Trophoblast cell (in vitro differentiated cells and primary cell): ENCODE data around the gene ATG7.

ENCODE experiments used
- DNase-seq, 2 donors: peaks; one replicate each; pipeline ENCODE4 v3.0.0-alpha.2; 2016
- H2AFZ ChIP-seq: 2 replicates; pipeline ENCODE4 v1.6.1; 2013; ENCODE audit warnings: low read length, moderate library complexity, mild to moderate bottlenecking; ENCODE audit not compliant: insufficient read depth, poor library complexity
- H2AK5ac ChIP-seq: 2 replicates; pipeline ENCODE4 v1.6.1; 2013; ENCODE audit warnings: mild to moderate bottlenecking, low read length
- H2BK120ac ChIP-seq: 2 replicates; pipeline ENCODE4 v1.6.1; 2013; ENCODE audit warnings: low read length, mild to moderate bottlenecking, moderate library complexity; ENCODE audit not compliant: insufficient read depth, poor library complexity
- H2BK12ac ChIP-seq: 2 replicates; pipeline ENCODE4 v1.6.1; 2013; ENCODE audit warnings: mild to moderate bottlenecking, low read length, moderate library complexity
- H2BK5ac ChIP-seq: 2 replicates; pipeline ENCODE4 v1.6.1; 2013; ENCODE audit warnings: low read length, low read depth, moderate library complexity, mild to moderate bottlenecking; ENCODE audit not compliant: poor library complexity
- H3K14ac ChIP-seq: 2 replicates; pipeline ENCODE4 v1.6.1; 2013; ENCODE audit warnings: mild to moderate bottlenecking, low read length
- H3K18ac ChIP-seq: 2 replicates; pipeline ENCODE4 v1.6.1; 2013; ENCODE audit warnings: mild to moderate bottlenecking, low read length
- H3K23ac ChIP-seq: 2 replicates; pipeline ENCODE4 v1.6.1; 2013; ENCODE audit warnings: low read length
- H3K27ac ChIP-seq: 2 replicates; pipeline ENCODE4 v1.5.1; 2013; ENCODE audit warnings: low read depth, mild to moderate bottlenecking, inconsistent platforms, low read length, moderate library complexity
- H3K27me3 ChIP-seq: 2 replicates; pipeline ENCODE4 v1.6.1; 2013; ENCODE audit warnings: inconsistent platforms, mild to moderate bottlenecking, low read length, moderate library complexity; ENCODE audit not compliant: insufficient read depth
- H3K36me3 ChIP-seq, 2 experiments: 1 replicate in 1 of 2; 2 replicates in 1 of 2; pipeline ENCODE4 v1.6.1; 2013; ENCODE audit warnings: low read length in 2 of 2, mild to moderate bottlenecking in 2 of 2, moderate library complexity in 1 of 2; ENCODE audit not compliant: insufficient read depth in 2 of 2, control insufficient read depth in 1 of 2
- H3K4ac ChIP-seq: 2 replicates; pipeline ENCODE4 v1.6.1; 2013; ENCODE audit warnings: low read depth, mild to moderate bottlenecking, low read length, moderate library complexity
- H3K4me1 ChIP-seq, 2 experiments: 1 replicate in 1 of 2; 2 replicates in 1 of 2; pipeline ENCODE4 v1.6.1; 2013; ENCODE audit warnings: low read length in 2 of 2, mild to moderate bottlenecking in 2 of 2, moderate library complexity in 1 of 2; ENCODE audit not compliant: insufficient read depth in 2 of 2, control insufficient read depth in 1 of 2
- H3K4me2 ChIP-seq: 2 replicates; pipeline ENCODE4 v1.6.1; 2013; ENCODE audit warnings: inconsistent platforms, mild to moderate bottlenecking, low read length, moderate library complexity
- H3K4me3 ChIP-seq: 2 replicates; pipeline ENCODE4 v1.5.1; 2013; ENCODE audit warnings: mild to moderate bottlenecking, low read depth, low read length, inconsistent platforms
- H3K79me1 ChIP-seq: one replicate; pipeline ENCODE4 v1.6.1; 2013; ENCODE audit warnings: low read length
- H3K79me2 ChIP-seq: 2 replicates; pipeline ENCODE4 v1.6.1; 2013; ENCODE audit warnings: low read length, mild to moderate bottlenecking; ENCODE audit not compliant: control insufficient read depth, insufficient read depth, poor library complexity
- H3K9ac ChIP-seq: 2 replicates; pipeline ENCODE4 v1.6.1; 2013; ENCODE audit warnings: mild to moderate bottlenecking, low read length
- H3K9me3 ChIP-seq: 2 replicates; pipeline ENCODE4 v1.6.1; 2013; ENCODE audit warnings: low read depth, mild to moderate bottlenecking, control low read depth, inconsistent platforms, low read length; ENCODE audit not compliant: insufficient read depth
- H4K12ac ChIP-seq: 2 replicates; pipeline ENCODE4 v1.6.1; 2013; ENCODE audit warnings: low read depth, mild to moderate bottlenecking, low read length, moderate library complexity
- H4K8ac ChIP-seq: 2 replicates; pipeline ENCODE4 v1.6.1; 2013; ENCODE audit warnings: low read depth, mild to moderate bottlenecking, low read length, moderate library complexity
- H4K91ac ChIP-seq: one replicate; pipeline ENCODE4 v1.6.1; 2013; ENCODE audit warnings: low read depth, mild to moderate bottlenecking, low read length, moderate library complexity
- WGBS: extraction: QIAGEN DNeasy Blood & Tissue Kit; methylation state at CpG from one replicate; pipeline ENCODE4 v1.1.7; 2013; ENCODE audit warnings: missing lambda C conversion rate; ENCODE audit not compliant: insufficient read length, insufficient coverage; ENCODE audit errors: extremely low coverage; 5-methylcytosine and 5-hydroxymethylcytosine counted together

Gene ATG7

GRCh38 chr3:11323813-11324212, 51.6 kb downstream of the ATG7 start:
- WGBS, result no CpG with 5 or more reads among the region's 3 CpGs
- no peaks in the 10 kb centered on the region for H3K79me2 ChIP-seq
- H2AK5ac ChIP-seq, result no peak overlapping the region
- no peak overlapping the region for H2BK120ac ChIP-seq
- H2BK12ac ChIP-seq, result no peak overlapping the region
- no peak overlapping the region for H3K9ac ChIP-seq
- H2BK5ac ChIP-seq, result no peak overlapping the region
- no peaks in the 10 kb centered on the region for H3K79me1 ChIP-seq
- H3K27ac ChIP-seq, result no peak overlapping the region
- H3K23ac ChIP-seq, result no peak overlapping the region
- no peak overlapping the region for H3K4me3 ChIP-seq
- H3K36me3 ChIP-seq, result peaks cover 2 to 9% of the 10 kb centered on the region in 2 experiments
- no peak overlapping the region for H3K4me2 ChIP-seq
- no peak overlapping the region for H3K4ac ChIP-seq
- DNase-seq, result no peak
- no peaks in the 10 kb centered on the region for H3K27me3 ChIP-seq
- no peak overlapping the region for H4K12ac ChIP-seq
- H3K14ac ChIP-seq, result no peak overlapping the region
- no peak overlapping the region for H3K18ac ChIP-seq
- no peak overlapping the region for H2AFZ ChIP-seq
- H3K4me1 ChIP-seq, result no peaks in the 10 kb centered on the region
- no peak overlapping the region for H4K91ac ChIP-seq
- H3K9me3 ChIP-seq, result no peaks in the 10 kb centered on the region
- no peak overlapping the region for H4K8ac ChIP-seq

GRCh38 chr3:11327619-11328018, 55.4 kb downstream of the ATG7 start:
- Histone ChIP-seq H3K4ac (no peak overlapping the region), H3K79me1 (no peaks in the 10 kb centered on the region), H3K4me2 (no peak overlapping the region), H4K12ac (no peak overlapping the region), H4K8ac (no peak overlapping the region), H3K4me3 (no peak overlapping the region), H3K27me3 (no peaks in the 10 kb centered on the region), H2BK120ac (no peak overlapping the region), H3K79me2 (no peaks in the 10 kb centered on the region), H3K36me3 (no peaks in the 10 kb centered on the region), H3K9ac (no peak overlapping the region), H2AK5ac (no peak overlapping the region), H3K14ac (no peak overlapping the region), H3K4me1 (no peaks in the 10 kb centered on the region), H2BK12ac (no peak overlapping the region), H3K23ac (no peak overlapping the region), H2AFZ (no peak overlapping the region), H3K27ac (no peak overlapping the region), H3K18ac (no peak overlapping the region), H3K9me3 (no peaks in the 10 kb centered on the region), H4K91ac (no peak overlapping the region), H2BK5ac (no peak overlapping the region)
- no CpG with 5 or more reads among the region's 3 CpGs for WGBS
- no peak for DNase-seq

- Histone ChIP-seq H3K4me1 (no peaks in the 10 kb centered on the region), H3K23ac (no peak overlapping the region), H3K79me1 (no peaks in the 10 kb centered on the region), H3K4me2 (no peak overlapping the region), H3K27ac (no peak overlapping the region), H4K91ac (no peak overlapping the region), H3K18ac (no peak overlapping the region), H2BK5ac (no peak overlapping the region), H2AK5ac (no peak overlapping the region), H3K9me3 (no peaks in the 10 kb centered on the region), H4K8ac (no peak overlapping the region), H3K4me3 (no peak overlapping the region), H3K79me2 (no peaks in the 10 kb centered on the region), H3K14ac (no peak overlapping the region), H2BK12ac (no peak overlapping the region), H4K12ac (no peak overlapping the region), H3K9ac (no peak overlapping the region), H3K4ac (no peak overlapping the region), H3K27me3 (no peaks in the 10 kb centered on the region), H3K36me3 (peaks cover 2 to 3% of the 10 kb centered on the region in 2 experiments), H2AFZ (no peak overlapping the region), H2BK120ac (no peak overlapping the region)
- no CpG with 5 or more reads among the region's 10 CpGs for WGBS
- no peak for DNase-seq
Measured at GRCh38 chr3:11328196-11328945, 56.2 kb downstream of the ATG7 start.

- Histone ChIP-seq H3K4me1 (no peaks in the 10 kb centered on the region), H3K9ac (no peak overlapping the region), H4K8ac (no peak overlapping the region), H3K79me1 (no peaks in the 10 kb centered on the region), H3K23ac (no peak overlapping the region), H3K79me2 (no peaks in the 10 kb centered on the region), H2BK12ac (no peak overlapping the region), H2AFZ (no peak overlapping the region), H3K27me3 (no peaks in the 10 kb centered on the region), H3K14ac (no peak overlapping the region), H3K18ac (no peak overlapping the region), H3K4me2 (no peak overlapping the region), H4K12ac (no peak overlapping the region), H3K4me3 (no peak overlapping the region), H3K27ac (no peak overlapping the region), H3K4ac (no peak overlapping the region), H3K9me3 (no peaks in the 10 kb centered on the region), H2BK120ac (no peak overlapping the region), H2BK5ac (no peak overlapping the region), H3K36me3 (peaks cover 2 to 3% of the 10 kb centered on the region in 2 experiments), H4K91ac (no peak overlapping the region), H2AK5ac (no peak overlapping the region)
- DNase-seq, result no peak
- WGBS, result no CpG with 5 or more reads among the region's 2 CpGs
Measured at GRCh38 chr3:11329777-11330176, 57.6 kb downstream of the ATG7 start.
